Osteocyte (in vitro differentiated cells): Measurements from ENCODE around the gene PKNOX2. TPM values are rescaled to one million over a fixed set of nuclear protein-coding genes. Genes with fewer than 3 reads are reported as not detected.

Experiments
- DNase-seq: peaks from one replicate; pipeline ENCODE4 v3.0.0; 2021; ENCODE audit warnings: mixed read lengths; ENCODE audit not compliant: unreplicated experiment; ENCODE audit errors: extremely low spot score
- H3K27ac Mint-ChIP-seq: one replicate; pipeline ENCODE4 v1.8.0; 2021; ENCODE audit warnings: mild to moderate bottlenecking, mixed read lengths; ENCODE audit not compliant: unreplicated experiment
- H3K27me3 Mint-ChIP-seq: one replicate; pipeline ENCODE4 v1.8.0; 2021; ENCODE audit warnings: mixed read lengths; ENCODE audit not compliant: unreplicated experiment
- H3K36me3 Mint-ChIP-seq: one replicate; pipeline ENCODE4 v1.8.0; 2021; ENCODE audit warnings: mixed read lengths; ENCODE audit not compliant: unreplicated experiment
- H3K4me1 Mint-ChIP-seq: one replicate; pipeline ENCODE4 v1.8.0; 2021; ENCODE audit warnings: mixed read lengths; ENCODE audit not compliant: unreplicated experiment
- H3K4me3 Mint-ChIP-seq: one replicate; pipeline ENCODE4 v1.8.0; 2021; ENCODE audit warnings: mild to moderate bottlenecking, moderate library complexity, mixed read lengths; ENCODE audit not compliant: unreplicated experiment
- H3K9me3 Mint-ChIP-seq: one replicate; pipeline ENCODE4 v1.8.0; 2021; ENCODE audit warnings: mixed read lengths; ENCODE audit not compliant: unreplicated experiment
- total RNA-seq: library from RNA; stranded (reverse); gene quantifications from 2 replicates; pipeline ENCODE4 v1.2.1, GENCODE V29; 2021
- TF ChIP-seq, protein P1 (sequence below): fragments of 200-600 bp; sonication (generic); IDR thresholded peaks from 2 replicates; pipeline ENCODE4 v1.5.0; 2021; ENCODE audit warnings: antibody characterized with exemption, mild to moderate bottlenecking, moderate library complexity

Gene PKNOX2
- total RNA-seq, 1 donor from 2014 or later: 89.3 TPM

- no peaks in the 10 kb centered on the region for H3K36me3 Mint-ChIP-seq
- H3K27me3 Mint-ChIP-seq: no peaks in the 10 kb centered on the region
- no peaks in the 10 kb centered on the region for H3K4me1 Mint-ChIP-seq
- H3K9me3 Mint-ChIP-seq: no peaks in the 10 kb centered on the region
- TF ChIP-seq, protein P1, sequence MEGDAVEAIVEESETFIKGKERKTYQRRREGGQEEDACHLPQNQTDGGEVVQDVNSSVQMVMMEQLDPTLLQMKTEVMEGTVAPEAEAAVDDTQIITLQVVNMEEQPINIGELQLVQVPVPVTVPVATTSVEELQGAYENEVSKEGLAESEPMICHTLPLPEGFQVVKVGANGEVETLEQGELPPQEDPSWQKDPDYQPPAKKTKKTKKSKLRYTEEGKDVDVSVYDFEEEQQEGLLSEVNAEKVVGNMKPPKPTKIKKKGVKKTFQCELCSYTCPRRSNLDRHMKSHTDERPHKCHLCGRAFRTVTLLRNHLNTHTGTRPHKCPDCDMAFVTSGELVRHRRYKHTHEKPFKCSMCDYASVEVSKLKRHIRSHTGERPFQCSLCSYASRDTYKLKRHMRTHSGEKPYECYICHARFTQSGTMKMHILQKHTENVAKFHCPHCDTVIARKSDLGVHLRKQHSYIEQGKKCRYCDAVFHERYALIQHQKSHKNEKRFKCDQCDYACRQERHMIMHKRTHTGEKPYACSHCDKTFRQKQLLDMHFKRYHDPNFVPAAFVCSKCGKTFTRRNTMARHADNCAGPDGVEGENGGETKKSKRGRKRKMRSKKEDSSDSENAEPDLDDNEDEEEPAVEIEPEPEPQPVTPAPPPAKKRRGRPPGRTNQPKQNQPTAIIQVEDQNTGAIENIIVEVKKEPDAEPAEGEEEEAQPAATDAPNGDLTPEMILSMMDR: no peak
- H3K4me3 Mint-ChIP-seq: no peak overlapping the region
- H3K27ac Mint-ChIP-seq: no peak overlapping the region
- DNase-seq: no peak
Measured at GRCh38 chr11:125154378-125155099, 10.0 kb upstream of the PKNOX2 start.

- H3K27me3 Mint-ChIP-seq: no peaks in the 10 kb centered on the region
- DNase-seq: no peak
- TF ChIP-seq, protein P1: no peak
- H3K9me3 Mint-ChIP-seq: no peaks in the 10 kb centered on the region
- H3K36me3 Mint-ChIP-seq: no peaks in the 10 kb centered on the region
- H3K27ac Mint-ChIP-seq: no peak overlapping the region
- H3K4me3 Mint-ChIP-seq: no peak overlapping the region
- no peaks in the 10 kb centered on the region for H3K4me1 Mint-ChIP-seq
Measured at GRCh38 chr11:125155100-125155444, 9.5 kb upstream of the PKNOX2 start.

DNA sequence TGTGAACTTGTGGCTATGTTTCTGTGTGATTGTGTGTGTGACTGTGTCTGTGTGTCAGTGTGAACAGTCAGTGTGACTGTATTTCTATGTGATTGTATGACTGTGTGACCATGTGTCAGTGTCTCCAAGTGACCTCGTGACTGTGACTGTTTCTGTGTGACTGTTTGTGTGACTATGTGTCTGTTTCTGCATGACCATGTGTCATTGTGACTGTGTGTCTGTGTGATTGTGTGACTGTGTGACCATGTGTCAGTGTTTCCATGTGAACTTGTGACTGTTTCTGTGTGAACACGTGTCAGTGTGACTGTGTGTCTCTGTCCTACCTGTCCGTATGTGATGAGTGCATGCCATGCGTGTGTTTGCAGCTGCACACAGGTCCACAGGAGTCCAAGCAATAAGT lies 8.8 kb upstream of the PKNOX2 start:
- no peaks in the 10 kb centered on the region for H3K9me3 Mint-ChIP-seq
- DNase-seq: no peak
- H3K4me3 Mint-ChIP-seq: no peak overlapping the region
- TF ChIP-seq, protein P1: no peak
- H3K36me3 Mint-ChIP-seq: no peaks in the 10 kb centered on the region
- no peak overlapping the region for H3K27ac Mint-ChIP-seq
- H3K27me3 Mint-ChIP-seq: no peaks in the 10 kb centered on the region
- no peaks in the 10 kb centered on the region for H3K4me1 Mint-ChIP-seq

- Mint-ChIP-seq H3K36me3 (no peaks in the 10 kb centered on the region), H3K27me3 (no peaks in the 10 kb centered on the region), H3K4me1 (no peaks in the 10 kb centered on the region), H3K9me3 (no peaks in the 10 kb centered on the region), H3K4me3 (no peak overlapping the region), H3K27ac (no peak overlapping the region)
- no peak for DNase-seq
- TF ChIP-seq, protein P1: no peak
Measured at GRCh38 chr11:125156346-125157117, 8.0 kb upstream of the PKNOX2 start.

DNA sequence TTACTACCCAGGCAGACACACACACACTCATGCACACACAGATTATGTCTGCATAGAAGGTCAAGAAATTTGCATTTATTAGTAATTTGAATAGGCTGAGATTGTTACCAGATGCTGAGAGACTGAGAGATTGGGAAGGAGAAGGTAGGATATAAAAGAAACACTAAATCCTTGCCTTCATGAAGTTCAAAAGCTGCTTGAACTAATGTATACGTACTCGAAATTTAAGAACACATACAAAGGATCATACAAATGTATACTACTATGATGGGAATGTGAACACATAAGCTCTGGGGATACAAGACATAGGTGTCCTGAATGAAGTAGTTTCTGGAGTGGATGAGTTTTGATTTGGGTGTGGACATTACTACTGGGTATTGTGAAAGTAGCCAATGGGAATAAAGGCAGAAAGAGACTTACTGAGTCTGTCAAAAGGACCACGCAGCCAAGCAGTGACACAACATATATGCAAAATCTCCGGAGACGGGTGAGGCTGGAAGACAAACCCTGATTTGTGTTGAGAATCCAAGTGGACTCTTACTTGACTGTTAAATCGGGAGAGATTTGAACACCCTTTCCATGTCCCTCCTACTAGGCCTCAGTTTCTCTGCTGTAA lies 7.3 kb upstream of the PKNOX2 start:
- Mint-ChIP-seq H3K36me3 (no peaks in the 10 kb centered on the region), H3K4me1 (no peaks in the 10 kb centered on the region), H3K9me3 (no peaks in the 10 kb centered on the region), H3K4me3 (no peak overlapping the region), H3K27me3 (no peaks in the 10 kb centered on the region), H3K27ac (no peak overlapping the region)
- TF ChIP-seq, protein P1: no peak
- no peak for DNase-seq
